ENCODE data around the gene CRACR2A.

The CRACR2A gene

GRCh38 chr12:3713483-3713882 lies 39.4 kb downstream of the CRACR2A start:
- peaks cover 8% of the 10 kb centered on the region for H3K27me3 Mint-ChIP-seq (ENCODE audit: low read depth)
- H3K4me1 Mint-ChIP-seq: no peaks in the 10 kb centered on the region
- no peaks in the 10 kb centered on the region for H3K36me3 Mint-ChIP-seq (ENCODE audit: low read depth)
- H3K9me3 Mint-ChIP-seq: no peaks in the 10 kb centered on the region
- no peak overlapping the region for H3K4me3 Mint-ChIP-seq
- no peak for TF ChIP-seq CTCF (IDR thresholded peaks at IDR 0.05; ENCODE audit: unreplicated experiment in 3 of 3)
- H3K27ac Mint-ChIP-seq: no peak overlapping the region

- H3K9me3 Mint-ChIP-seq: no peaks in the 10 kb centered on the region
- H3K4me3 Mint-ChIP-seq: no peak overlapping the region
- TF ChIP-seq CTCF (IDR thresholded peaks at IDR 0.05; ENCODE audit: unreplicated experiment in 3 of 3): no peak
- H3K27ac Mint-ChIP-seq: no peak overlapping the region
- H3K4me1 Mint-ChIP-seq: no peaks in the 10 kb centered on the region
- no peaks in the 10 kb centered on the region for H3K36me3 Mint-ChIP-seq (ENCODE audit: low read depth)
- peaks cover 8% of the 10 kb centered on the region for H3K27me3 Mint-ChIP-seq (ENCODE audit: low read depth)
Measured at GRCh38 chr12:3712209-3712992, 40.5 kb downstream of the CRACR2A start.

GRCh38 chr12:3705354-3705675 lies 47.6 kb downstream of the CRACR2A start:
- H3K27ac Mint-ChIP-seq: peak overlapping the region in 1 of 3 experiments; percentile 74
- TF ChIP-seq CTCF (IDR thresholded peaks at IDR 0.05; ENCODE audit: unreplicated experiment in 3 of 3): no peak
- peaks cover 4% of the 10 kb centered on the region for H3K9me3 Mint-ChIP-seq
- peaks cover 6% of the 10 kb centered on the region for H3K4me1 Mint-ChIP-seq
- H3K4me3 Mint-ChIP-seq: no peak overlapping the region
- H3K36me3 Mint-ChIP-seq (ENCODE audit: low read depth): no peaks in the 10 kb centered on the region
- peaks cover 3% of the 10 kb centered on the region for H3K27me3 Mint-ChIP-seq (ENCODE audit: low read depth)

- Mint-ChIP-seq H3K9me3 (peaks cover 4% of the 10 kb centered on the region), H3K27ac (peak overlapping the region; percentile 41 to 91 (median 74)), H3K36me3 (ENCODE audit: low read depth) (no peaks in the 10 kb centered on the region), H3K4me3 (no peak overlapping the region), H3K4me1 (peaks cover 6% of the 10 kb centered on the region), H3K27me3 (ENCODE audit: low read depth) (peaks cover 3% of the 10 kb centered on the region)
- TF ChIP-seq CTCF (IDR thresholded peaks at IDR 0.05; ENCODE audit: unreplicated experiment in 3 of 3): no peak
Measured at GRCh38 chr12:3704512-3705353, 48.2 kb downstream of the CRACR2A start.

- H3K4me3 Mint-ChIP-seq: no peak overlapping the region
- H3K27me3 Mint-ChIP-seq (ENCODE audit: low read depth): peaks cover 3% of the 10 kb centered on the region
- H3K36me3 Mint-ChIP-seq (ENCODE audit: low read depth): no peaks in the 10 kb centered on the region
- no peak for TF ChIP-seq CTCF (IDR thresholded peaks at IDR 0.05; ENCODE audit: unreplicated experiment in 3 of 3)
- peaks cover 4% of the 10 kb centered on the region for H3K9me3 Mint-ChIP-seq
- peaks cover 26% of the 10 kb centered on the region for H3K4me1 Mint-ChIP-seq
- H3K27ac Mint-ChIP-seq: no peak overlapping the region
Measured at GRCh38 chr12:3700861-3701260, 52.0 kb downstream of the CRACR2A start.
